ENCODE data around the gene ASB3.
"Not testable (repeated sequence)": the region's sequence is repeated elsewhere in the genome, so short reads cannot be mapped to it uniquely, and the experiment has no call there.

Gene ASB3

DNA sequence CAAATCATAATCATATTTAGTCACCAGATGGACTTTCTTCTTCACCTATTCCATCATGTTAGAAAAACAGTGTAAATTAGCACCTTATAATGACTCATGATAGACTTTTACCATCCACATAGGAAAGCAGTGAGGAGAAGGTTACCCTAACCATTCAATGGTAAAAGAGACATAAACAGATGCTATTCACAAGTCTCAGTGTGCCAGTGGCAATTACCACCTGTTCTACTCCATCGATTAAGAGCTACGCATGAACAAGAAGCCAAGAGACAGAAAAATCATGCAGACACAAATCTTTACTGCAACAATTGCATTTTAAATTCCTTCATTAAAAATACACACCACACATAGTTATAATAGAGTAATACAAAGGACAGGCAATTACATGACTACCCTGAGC lies 125.9 kb downstream of the ASB3 start:
- DNase-seq (ENCODE audit: low read depth in 4 of 4, low spot score in 1 of 4): no peak

GRCh38 chr2:53658474-53658873 lies 128.3 kb downstream of the ASB3 start:
- not testable (repeated sequence) for DNase-seq (ENCODE audit: low read depth in 4 of 4, low spot score in 1 of 4)

DNA sequence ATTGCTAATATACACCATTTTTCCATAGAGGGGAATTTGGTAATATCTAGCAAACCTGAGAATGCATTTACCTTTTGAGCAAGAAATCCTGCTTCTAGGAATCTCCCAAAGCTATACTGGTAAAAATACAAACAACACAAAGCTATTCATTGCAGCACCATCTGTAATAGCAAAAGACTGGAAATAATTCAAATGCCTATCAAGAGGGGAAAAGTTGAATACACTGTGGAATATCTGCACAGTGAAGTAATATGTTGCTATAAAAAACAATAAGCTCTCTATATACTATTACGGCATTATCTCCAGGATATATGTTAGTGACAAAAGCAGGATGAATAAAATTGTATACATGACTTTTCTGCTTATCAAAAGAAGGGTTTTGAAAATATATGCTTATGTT lies 131.5 kb downstream of the ASB3 start:
- DNase-seq (ENCODE audit: low read depth in 4 of 4, low spot score in 1 of 4): no peak

GRCh38 chr2:53654396-53654795 lies 132.4 kb downstream of the ASB3 start:
- no peak for DNase-seq (ENCODE audit: low read depth in 4 of 4, low spot score in 1 of 4)

DNA sequence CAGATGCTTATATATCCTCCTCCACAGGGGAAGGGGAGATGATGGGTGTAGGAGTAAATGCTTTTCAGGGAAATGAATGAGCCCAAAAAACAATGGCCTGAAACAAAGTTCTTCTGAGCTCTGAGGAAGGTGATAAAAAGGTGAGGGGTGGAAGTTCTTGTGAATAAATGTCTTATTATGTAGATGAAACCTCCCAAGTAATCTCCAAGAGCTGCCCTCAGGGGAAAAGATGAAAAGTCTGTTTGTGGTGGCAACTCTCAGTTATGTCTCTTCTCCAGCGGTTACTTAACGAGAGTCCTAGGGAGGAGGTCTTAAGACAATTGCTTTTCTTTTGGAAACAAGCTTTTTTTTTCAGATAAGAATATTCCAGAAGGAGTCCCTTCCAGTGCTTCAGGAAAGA lies 134.6 kb downstream of the ASB3 start:
- no peak for DNase-seq (ENCODE audit: low read depth in 4 of 4, low spot score in 1 of 4)

DNA sequence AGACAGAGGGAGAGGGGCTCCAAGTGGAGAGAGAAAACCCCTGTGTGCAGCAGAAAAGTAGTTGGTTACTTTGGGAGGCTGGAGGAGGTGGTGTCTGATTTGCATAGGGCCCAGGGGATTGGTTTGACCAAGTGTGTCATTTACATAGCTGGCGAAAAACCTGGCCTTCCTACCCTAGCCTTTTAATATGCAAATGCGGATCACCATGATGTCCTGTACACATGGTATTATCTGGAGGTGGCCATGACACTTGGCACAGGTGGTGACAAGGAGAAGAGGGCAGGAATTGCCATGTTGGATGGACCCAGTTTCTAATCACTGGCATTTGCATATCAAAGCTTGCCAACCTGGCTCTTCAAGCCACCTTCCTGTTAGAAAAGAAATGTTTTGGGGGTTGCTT lies 140.0 kb downstream of the ASB3 start:
- DNase-seq (ENCODE audit: low read depth in 4 of 4, low spot score in 1 of 4): no peak

GRCh38 chr2:53641290-53641689 lies 145.5 kb downstream of the ASB3 start:
- no peak for DNase-seq (ENCODE audit: low read depth in 4 of 4, low spot score in 1 of 4)

- no peak for DNase-seq (ENCODE audit: low read depth in 4 of 4, low spot score in 1 of 4)
These were observed 146.3 kb downstream of the ASB3 start for GRCh38 chr2:53640466-53640865.

- no peak for DNase-seq (ENCODE audit: low read depth in 4 of 4, low spot score in 1 of 4)
These were observed 150.2 kb downstream of the ASB3 start for GRCh38 chr2:53636596-53636995.

GRCh38 chr2:53636109-53636508 lies 150.6 kb downstream of the ASB3 start:
- no peak for DNase-seq (ENCODE audit: low read depth in 4 of 4, low spot score in 1 of 4)

GRCh38 chr2:53635694-53636093 lies 151.1 kb downstream of the ASB3 start:
- no peak for DNase-seq (ENCODE audit: low read depth in 4 of 4, low spot score in 1 of 4)

GRCh38 chr2:53633441-53633840 lies 153.3 kb downstream of the ASB3 start:
- no peak for DNase-seq (ENCODE audit: low read depth in 4 of 4, low spot score in 1 of 4)

GRCh38 chr2:53632714-53633113 lies 154.0 kb downstream of the ASB3 start:
- no peak for DNase-seq (ENCODE audit: low read depth in 4 of 4, low spot score in 1 of 4)

- DNase-seq (ENCODE audit: low read depth in 4 of 4, low spot score in 1 of 4): no peak
These were observed 154.7 kb downstream of the ASB3 start for GRCh38 chr2:53632126-53632460.

DNA sequence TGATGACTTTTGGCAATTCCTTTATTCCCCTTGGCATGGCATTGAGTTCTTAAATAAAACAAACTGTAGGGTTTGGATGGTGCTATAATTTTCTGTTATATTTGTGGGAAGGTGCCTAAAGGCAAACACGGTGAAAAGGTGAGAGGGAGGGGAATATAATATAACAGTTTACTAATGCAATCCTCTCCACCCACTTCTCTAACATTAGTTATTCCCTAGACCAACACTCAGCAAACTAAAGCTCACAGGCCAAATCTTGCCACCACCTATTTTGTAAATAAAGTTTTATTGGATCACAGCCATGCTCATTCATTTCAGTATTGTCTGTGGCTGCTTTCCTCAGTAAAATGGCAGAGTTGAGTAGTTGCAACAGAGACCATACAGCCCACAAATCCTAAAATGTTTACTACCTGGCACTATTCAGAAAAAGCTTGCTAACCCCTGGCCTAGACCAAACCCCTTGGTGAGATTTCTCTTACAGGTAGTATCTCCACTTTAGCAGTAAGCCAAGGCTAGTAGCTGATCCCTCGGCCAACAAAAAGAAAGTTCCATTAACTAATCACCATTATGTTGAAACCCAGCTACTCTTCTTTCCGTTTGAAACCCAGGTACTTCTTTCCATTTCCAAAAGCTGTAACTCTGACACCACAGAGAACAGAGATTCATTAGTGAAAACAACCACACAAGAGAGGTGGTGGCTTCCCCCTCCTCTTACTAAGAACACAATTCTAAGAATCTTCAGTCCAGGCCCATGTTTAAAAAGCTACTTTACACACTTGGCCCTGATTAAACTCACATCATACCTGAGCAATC lies 155.2 kb downstream of the ASB3 start:
- no peak for DNase-seq (ENCODE audit: low read depth in 4 of 4, low spot score in 1 of 4)

- no peak for DNase-seq (ENCODE audit: low read depth in 4 of 4, low spot score in 1 of 4)
These were observed 156.6 kb downstream of the ASB3 start for GRCh38 chr2:53630026-53630606.

DNA sequence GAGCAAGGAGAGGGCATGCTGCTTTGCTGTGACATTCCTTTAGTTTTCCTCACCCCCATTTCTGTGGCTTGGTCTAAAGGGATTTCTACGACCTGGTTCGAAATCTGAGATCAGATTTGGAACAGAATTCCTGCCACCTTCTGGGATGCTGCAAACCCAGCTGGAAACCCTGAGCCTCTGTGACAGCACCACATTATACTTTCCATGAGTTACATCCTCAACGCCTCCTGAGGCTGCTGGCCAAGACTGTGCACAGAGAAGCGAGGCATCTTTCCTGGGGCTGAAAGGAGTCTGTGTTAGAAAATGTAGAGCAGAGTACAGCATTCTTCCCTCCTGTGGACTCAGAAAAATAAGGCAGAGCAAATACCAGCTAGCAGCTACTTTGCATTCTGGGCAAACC lies 157.3 kb downstream of the ASB3 start:
- no peak for DNase-seq (ENCODE audit: low read depth in 4 of 4, low spot score in 1 of 4)

GRCh38 chr2:53629001-53629400 lies 157.8 kb downstream of the ASB3 start:
- no peak for DNase-seq (ENCODE audit: low read depth in 4 of 4, low spot score in 1 of 4)

- no peak for DNase-seq (ENCODE audit: low read depth in 4 of 4, low spot score in 1 of 4)
These were observed 164.6 kb downstream of the ASB3 start for GRCh38 chr2:53622141-53622540.

DNA sequence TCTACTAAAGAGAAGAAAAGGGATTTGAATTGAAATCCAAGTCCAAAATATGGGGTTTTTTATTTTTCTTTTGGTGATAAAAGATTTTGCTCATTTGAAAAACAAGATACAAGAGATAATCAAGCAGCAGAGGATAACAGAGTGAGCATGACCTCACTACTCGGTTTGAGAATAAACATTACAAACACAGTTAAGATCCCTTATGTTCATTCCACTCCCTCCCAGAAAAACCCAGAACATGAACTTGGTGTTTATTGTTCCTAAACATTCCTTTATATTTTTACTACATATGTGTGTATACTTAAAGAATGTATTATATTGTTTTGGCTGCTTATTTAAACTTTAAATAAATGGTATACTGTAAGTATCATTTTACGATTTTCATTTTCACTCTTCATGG lies 165.8 kb downstream of the ASB3 start:
- DNase-seq (ENCODE audit: low read depth in 4 of 4, low spot score in 1 of 4): no peak
